T-helper 1 cell treated with Interleukin-12 subunit alpha and Interleukin-12 subunit beta and Interleukin-4 antibody, amounts not matched to agents 30 ng/mL and 1 ng/mL, for 36 hours (primary cell): Measurements from ENCODE around the gene FAM193B. TPM values are rescaled to one million over a fixed set of nuclear protein-coding genes. Genes with fewer than 3 reads are reported as not detected.

Experiments
- intact Hi-C: fragments of 100-400 bp; cut with micrococcal nuclease; formaldehyde crosslinking; loops from one replicate; pipeline ENCODE4 v1.15.1; 2024
- total RNA-seq: library from RNA; stranded (reverse); gene quantifications from 2 replicates; pipeline ENCODE4 v1.2.3, GENCODE V29; 2022

The FAM193B gene
- total RNA-seq, 1 donor from 2014 or later = 93.8 TPM

DNA sequence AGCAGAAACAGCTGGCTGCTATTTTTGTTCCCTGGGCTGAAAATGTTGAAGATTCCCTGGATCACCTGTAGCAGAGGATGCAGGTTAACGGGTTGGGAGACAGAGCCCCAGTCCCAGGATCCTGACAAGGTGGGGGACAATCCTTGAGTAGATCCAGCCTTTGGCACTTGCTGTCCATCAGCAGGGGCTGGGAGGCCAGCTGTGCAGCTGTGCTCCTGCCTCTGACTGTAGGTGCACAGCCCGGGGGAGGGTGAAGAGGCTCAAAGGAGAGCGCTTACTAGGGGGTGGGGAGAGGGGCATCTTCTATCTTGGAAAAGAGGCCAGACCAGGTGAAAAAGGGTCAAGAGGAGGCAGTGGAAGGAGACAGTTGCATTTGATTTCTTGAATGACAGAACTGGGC, 34.1 kb downstream of the FAM193B start:
- intact Hi-C loops = no loop called here

DNA sequence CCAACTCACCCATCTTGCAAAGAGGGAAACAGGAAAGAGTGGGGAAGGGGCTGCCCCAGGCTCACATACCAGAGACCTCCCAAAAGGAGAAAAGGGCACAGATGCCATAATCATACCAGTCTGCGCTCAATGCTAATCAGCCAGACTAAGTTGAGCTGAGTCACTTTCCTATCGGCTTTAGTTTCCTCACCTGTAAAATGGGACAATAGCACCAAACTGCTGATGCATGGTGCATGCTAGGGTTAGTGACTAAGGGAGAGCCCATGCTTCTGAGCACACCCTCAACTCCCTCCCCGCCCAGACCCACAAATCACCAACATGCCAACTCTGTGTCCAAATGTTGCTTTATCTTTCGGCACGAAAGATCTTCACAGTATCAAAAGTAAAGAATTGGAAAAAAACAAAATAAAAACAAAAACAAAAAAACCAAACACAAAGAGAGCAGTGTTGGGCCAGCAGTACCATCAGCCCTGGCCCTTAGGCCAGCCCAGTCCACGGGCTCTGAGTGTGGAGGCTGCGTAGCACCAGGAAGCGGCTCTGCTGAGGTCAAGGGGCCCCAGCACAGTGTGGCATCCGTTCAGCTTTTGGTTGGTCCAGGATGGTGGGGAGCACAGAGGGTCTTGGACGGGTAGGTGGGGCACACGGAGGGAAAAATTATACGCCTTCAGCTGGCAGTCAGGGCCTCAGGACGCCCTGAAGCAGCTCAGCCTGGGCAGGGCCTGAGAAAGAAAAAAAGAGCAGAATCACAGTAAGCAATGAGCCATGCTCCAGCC, 34.7 kb downstream of the FAM193B start:
- intact Hi-C loops = loop anchor here (5.0 kb wide), 1 partner anchor 633 kb away; the partner anchor contains the start of gene NHP2

DNA sequence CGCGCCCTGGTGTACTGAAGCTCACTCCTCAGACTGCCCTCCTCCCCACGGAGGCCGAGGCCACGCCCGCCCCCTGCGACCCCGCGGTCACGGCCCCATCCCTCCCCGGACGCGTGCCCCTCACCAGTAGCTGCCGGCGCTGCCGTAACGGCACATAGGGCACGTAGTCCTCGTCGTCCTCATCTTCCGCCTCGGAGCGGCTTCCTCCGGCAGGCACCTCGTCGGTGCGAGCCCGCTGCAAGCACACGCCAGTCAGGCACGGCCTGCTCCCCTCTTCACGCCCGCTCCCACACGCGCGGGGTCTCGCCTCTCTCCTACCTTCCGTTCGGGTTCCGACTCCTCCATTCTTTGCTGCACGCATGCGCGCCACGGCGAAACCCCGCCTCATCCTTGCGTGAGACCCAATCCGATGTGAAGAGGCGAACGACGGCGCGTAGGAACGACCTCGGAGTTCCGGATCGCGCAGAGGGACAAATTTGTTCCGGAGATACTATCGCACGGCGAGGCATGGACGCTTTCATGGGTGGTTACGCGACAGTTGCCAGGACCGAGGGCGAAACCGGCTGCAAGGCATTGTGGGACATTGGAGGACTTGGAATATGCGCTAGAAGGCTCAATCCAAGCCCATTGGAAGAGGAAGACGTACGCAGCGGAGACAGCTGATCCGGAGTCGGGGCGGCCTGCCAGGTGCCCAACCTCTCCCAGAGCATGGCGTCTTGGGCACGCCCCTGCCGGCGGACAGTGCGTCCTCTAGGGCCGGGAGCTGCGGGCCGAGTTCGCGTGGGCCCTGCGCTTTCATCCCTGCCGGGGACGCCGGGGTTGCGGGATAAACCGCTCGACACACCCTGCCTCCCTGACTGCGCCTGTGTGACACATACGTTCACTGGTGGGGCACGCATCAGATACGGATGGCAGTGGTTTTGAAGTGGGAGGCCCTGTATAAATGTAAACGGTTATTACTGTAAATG, 37.5 kb downstream of the FAM193B start, which contains the start of gene DDX41:
Gene DDX41 (minus strand): TSS at position 361 of the 968 bp plus-strand sequence. CDS start 16 bp downstream, at position 345.
- intact Hi-C loops = loop anchor here (1.0 to 5.0 kb wide), 6 partner anchors 20 to 635 kb away; partner anchors contain the start of genes FAM193B, GRK6, NHP2 and PDLIM7

DNA sequence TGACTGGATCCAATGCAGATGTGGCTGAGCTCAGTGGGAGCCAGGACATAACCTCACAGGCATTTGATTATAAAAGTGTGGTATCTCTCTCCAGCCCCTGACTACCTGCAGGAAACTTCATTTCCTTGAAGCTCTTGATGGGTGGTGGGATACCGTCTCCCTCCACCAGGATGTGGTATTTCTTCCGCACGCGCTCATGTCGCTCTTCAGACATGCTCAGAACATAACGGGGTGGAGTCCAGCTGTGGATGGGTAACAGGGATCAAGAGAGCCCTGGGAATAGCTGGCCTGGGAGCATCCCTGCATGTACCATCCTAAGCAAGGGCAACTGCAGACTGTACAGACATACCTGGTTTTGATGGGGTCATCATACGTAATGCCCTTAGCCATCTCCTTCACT, 38.8 kb downstream of the FAM193B start:
- intact Hi-C loops = loop anchor here (5.0 kb wide), 1 partner anchor 637 kb away; the partner anchor contains the start of gene NHP2

DNA sequence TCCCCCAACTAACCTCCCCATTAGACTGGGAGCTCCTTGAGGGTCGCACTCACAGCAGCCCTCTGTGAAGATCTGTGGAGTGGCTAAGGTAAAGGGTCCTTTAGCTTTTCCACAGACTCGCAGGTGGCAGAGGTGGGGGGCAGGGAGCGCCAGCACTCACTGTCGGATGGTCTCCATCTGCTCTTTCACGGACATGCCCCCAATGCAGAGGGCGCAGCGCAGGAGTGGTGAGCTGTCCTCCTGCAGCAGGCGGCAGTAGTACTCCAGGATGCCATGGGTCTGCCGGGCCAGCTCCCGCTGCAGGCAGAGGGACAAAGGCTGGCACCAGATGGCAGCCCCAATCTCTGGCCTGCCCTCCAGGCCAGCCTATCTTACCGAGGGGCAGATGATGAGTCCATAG, 39.8 kb downstream of the FAM193B start:
- intact Hi-C loops = no loop called here

DNA sequence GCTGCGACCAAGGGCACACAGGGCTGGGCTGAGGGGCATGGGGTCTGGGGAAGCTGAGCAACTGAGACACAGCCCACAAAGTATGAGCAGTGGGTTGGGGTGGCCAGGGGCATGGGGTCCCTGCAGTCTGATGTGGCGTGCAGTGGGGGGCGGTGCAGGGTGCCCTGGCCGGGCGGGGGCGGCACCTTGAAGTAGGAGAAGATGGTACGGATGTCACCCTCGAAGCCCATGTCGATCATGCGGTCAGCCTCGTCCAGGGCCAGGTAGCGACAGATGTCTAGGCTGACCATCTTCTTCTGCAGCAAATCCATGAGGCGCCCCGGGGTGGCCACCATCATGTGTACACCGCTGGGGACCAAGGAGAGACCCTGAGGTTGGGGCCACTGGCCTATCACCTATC, 40.9 kb downstream of the FAM193B start:
- intact Hi-C loops = no loop called here

DNA sequence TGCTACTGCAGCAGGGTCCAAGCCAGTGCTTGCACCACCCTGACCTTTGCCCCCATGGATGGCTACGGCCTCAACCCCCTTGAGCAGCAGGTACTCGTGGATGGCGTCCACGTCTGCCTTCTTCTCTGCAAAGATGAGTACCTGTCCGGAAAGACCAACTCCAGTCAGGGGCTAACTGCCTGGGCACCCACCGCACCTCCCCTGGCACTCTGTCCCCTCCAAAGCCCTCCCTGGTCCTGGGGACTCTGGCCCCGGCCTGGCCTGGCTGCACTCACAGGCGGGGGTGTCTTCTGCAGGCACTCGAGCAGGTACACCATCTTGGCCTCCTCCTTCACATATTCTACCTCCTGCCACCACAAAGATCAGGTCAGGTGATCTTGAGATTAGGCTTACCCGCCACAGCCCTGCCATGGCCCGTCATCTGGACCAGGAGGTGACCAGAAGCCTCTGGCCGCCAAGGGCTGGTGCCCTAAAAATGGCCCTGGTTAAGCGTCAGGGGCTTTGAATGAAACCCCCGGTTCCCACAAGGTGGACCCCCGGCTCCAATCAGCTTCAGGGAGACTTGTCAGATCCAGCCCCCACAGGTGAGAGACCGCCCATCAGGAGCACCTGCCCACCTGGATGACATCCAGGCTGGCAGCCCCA, 41.5 kb downstream of the FAM193B start:
- intact Hi-C loops = no loop called here

DNA sequence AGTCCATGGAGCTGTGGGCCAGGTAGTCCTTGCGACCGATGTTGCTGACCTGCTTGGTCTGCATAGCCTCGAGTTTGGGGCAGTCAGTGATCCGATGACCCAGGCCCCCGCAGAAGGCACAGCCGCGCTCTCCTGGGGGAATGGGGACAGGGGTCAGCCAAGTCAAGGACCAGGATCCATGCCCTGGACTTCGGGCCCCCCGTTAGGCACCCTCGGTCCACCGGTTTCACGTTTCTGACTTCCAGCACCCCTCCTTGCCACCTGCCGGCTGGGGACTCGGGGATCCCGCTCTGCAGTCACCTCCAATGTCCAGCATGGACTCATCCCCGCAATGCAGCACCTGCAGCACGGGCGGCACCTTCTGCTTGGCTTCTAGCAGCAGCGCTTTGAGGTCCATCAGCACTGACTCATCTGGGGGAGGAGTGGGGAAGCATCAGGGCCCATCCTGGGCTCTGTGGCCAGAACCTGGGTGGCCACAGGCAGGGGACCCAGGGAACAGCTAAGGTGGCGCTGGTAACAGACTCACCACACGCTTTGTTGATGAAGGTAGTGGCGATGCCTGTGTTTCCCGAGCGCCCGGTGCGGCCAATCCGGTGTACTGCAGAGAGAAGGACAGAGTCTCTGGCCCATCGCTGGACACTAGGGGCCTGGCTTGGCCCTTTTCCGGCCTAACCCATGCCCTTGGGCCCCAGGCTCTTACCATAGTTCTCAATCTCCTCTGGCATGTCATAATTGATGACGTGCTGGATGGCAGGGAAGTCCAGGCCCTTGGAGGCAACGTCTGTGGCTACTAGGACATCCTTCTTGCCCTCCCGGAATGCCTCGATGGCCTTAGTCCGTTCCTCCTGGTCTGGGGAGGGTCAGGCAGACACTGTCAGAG, 42.3 kb downstream of the FAM193B start:
- intact Hi-C loops = no loop called here

DNA sequence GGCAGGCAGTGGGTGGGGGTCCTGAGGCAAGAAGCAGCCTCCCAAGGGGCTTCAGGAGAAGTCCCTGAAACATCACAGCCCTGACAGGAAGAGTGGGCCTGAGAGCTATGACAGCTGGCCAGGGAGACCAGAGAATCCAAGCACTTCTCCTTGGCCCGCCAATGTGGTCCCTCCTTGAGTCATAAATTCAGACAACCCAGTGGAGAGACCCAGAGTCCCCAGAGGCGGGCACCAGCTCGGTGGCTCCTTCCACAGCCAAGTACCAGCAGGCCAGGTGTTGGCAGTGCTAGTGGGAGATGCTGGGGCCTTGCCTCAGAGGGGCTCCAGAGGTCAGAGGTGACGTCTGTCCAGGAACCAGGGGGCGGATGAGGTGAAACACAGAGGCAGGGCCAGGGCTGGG, 43.2 kb downstream of the FAM193B start:
- intact Hi-C loops = no loop called here

DNA sequence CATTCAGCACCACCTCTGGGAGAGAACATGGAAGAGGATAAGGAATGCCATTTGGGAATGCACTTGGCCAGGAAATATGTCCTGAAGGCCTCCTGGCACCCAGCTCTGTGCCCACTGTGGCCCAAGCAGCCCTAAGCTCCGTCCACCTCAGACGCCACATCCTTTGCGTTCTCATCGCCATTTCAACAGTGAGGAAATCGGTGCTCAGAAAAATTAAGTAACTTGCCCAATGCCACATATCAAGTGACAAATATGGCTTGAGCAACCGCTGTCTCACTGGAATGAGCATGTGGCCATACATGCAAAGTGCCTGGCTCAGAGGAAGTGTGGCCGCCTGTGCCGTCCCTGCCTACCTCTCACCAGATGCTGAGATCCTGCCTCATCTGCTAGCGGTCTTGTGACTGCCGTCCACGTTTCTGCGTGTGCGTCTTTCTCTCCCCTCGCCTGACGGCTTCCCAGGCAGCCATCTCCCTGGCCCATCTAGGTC, 43.8 kb downstream of the FAM193B start:
- intact Hi-C loops = no loop called here

DNA sequence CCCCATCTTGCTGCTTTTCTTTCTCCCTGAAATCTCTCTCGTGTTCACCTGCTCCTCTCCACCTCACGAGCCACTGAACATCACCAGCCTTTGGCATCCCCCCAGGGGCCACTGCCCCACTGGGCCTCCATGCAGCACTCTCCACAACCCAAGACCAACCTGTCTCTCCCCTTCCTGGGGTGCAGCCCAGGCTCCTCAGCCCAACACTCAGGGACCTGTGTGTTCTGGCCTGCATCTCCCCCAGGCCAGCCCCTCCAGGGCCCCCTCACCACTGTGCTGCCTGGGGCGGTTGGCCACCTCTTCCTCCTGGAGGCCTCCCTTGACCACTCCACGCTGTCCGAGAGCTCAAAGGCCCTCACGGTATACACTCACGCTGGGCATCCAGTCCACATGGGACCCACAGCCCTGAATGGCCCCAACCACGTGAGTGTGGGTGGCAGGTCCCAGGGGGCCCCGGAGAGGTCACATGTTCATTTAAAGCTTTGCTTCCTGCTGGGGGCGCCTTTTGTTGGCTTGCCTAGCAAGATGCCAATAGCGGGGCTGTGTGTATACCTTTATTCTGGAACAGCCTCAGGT, 44.3 kb downstream of the FAM193B start:
- intact Hi-C loops = no loop called here

DNA sequence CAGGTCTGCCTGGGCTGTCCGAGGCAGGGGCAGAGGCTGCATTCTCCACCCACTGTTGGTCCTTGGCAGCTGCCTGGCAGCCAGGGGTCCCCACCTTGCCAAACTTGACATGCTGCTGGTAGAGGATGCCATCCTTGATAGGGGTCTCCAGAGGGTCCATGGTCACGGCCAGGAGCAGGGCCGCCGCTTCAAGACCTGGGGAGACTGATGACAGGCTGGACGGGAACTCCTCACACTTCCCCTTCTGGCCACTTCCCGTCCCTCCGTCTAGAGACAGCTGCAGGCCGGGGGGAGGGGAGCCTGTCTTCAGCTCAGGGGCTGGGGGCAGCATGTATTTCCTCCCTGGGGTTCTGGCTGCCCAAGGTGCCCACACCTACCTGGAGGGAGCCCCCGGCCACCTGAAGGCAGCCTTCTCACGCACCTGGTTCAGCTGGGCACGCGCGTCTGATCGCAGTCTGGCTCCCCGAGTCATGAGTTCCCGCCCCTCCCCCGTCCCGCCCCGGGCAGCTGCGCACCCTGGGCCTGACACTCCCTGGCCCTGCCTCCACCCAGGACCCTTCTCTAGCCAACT, 44.9 kb downstream of the FAM193B start, which contains the start of gene DOK3:
Gene DOK3 (minus strand): TSS at position 446 of the 571 bp plus-strand sequence. CDS start 286 bp downstream, at position 160.
- intact Hi-C loops = no loop called here

DNA sequence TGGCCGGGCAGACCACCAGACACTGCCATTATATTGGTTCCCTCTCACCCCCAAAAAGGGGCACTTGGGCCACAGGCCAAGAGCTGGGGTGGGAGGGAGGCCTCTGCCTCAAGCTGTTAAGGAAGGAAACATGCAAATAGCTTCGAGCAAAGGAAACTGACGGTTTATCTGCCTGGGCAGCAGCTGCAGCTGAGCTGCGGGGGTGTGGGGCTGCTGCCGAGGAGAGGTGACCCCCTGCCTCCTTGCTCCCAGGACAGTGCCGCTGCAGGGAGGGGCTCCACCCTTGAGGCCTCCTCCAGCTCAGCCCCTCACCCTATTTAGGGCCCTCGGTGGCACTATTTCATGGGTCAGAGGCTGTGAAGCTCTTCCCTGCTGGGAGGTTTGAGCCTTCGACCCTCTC, 45.5 kb downstream of the FAM193B start:
- intact Hi-C loops = no loop called here

DNA sequence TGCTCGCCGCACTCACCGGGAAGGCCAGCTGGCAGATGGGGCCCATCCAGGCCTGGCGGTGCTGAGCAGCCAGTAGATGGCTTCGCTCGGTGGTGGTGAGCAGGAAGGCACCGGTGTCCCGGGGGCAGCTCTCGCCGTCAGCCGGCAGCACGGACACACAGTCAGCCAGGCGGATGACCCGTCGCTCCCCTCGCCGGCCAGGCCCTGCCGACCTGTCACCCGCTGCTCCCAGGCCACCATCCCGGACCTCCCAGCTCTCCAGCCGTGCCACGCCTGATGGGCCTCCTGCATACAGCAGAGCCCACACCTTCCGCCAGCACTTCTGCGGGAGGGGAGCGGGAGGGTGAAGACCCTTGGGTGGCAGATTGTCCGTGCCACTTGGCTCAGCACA, 46.1 kb downstream of the FAM193B start:
- intact Hi-C loops = no loop called here

DNA sequence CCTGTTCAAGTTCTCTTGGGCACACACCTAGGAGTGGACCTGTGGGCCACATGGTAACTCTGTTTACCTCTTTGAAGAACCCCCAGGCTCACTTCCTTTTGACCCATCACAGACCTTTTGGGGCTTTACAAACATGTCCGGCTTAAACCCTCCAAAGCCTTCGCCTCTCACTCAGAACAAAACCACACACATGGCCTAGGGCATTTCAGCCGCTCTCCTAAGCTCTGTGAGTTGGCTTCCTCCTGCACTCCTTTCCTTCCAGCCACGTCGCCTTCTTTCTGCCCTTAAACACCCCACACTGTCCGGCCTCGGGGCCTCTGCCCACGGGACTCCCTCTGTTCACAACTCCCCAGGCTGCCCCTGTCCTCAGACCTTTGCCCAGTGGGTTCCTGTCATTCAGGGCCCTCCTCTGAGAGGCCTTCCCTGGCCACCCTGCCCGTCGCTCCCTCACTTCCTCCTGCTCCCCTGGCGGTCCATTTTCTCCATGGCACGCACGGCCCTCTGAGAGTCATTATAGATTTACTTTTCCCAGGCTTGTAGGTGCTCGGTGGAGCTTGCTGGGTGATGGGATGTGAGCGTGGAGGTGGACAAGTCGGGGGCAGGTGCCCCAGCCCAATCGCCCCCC, 46.7 kb downstream of the FAM193B start:
- intact Hi-C loops = no loop called here

DNA sequence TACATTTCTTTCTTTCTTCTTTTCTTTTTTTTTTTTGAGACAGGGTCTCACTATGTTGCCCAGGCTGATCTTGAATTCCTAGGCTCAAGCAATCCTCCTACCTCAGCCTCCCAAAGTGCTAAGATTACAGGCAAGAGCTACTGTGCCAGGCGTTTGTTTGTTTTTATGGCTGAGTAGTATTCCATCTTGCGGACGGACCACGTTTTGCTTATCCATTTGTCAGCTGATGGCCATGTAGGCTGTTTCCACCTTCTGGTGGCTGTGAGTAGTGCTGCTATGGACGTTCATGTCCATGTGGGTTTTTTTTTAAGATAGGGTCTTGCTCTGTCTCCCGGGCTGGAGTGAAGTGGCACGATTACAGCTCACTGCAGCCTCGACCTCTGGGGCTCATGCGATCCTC, 47.2 kb downstream of the FAM193B start:
- intact Hi-C loops = no loop called here

DNA sequence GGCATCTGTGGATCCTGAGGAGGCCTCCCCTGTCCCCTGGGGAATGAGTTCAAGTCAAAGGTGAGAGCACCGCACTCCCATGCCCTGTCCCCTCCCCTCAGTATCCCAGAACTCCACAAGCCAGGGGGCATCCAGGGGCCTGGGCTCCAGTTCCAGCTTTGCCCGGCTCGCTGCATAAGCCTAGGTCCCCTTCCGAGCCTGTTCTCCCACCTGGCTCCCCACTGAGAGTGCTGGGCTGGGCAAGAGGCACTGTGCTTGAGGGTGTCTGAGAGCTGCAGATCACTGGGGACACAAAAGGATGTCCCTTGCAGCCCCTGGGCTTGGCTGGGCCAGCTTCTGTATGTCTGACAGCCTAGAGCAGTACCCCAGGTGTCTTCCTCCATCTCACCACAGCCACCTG, 49.3 kb downstream of the FAM193B start:
- intact Hi-C loops = no loop called here

DNA sequence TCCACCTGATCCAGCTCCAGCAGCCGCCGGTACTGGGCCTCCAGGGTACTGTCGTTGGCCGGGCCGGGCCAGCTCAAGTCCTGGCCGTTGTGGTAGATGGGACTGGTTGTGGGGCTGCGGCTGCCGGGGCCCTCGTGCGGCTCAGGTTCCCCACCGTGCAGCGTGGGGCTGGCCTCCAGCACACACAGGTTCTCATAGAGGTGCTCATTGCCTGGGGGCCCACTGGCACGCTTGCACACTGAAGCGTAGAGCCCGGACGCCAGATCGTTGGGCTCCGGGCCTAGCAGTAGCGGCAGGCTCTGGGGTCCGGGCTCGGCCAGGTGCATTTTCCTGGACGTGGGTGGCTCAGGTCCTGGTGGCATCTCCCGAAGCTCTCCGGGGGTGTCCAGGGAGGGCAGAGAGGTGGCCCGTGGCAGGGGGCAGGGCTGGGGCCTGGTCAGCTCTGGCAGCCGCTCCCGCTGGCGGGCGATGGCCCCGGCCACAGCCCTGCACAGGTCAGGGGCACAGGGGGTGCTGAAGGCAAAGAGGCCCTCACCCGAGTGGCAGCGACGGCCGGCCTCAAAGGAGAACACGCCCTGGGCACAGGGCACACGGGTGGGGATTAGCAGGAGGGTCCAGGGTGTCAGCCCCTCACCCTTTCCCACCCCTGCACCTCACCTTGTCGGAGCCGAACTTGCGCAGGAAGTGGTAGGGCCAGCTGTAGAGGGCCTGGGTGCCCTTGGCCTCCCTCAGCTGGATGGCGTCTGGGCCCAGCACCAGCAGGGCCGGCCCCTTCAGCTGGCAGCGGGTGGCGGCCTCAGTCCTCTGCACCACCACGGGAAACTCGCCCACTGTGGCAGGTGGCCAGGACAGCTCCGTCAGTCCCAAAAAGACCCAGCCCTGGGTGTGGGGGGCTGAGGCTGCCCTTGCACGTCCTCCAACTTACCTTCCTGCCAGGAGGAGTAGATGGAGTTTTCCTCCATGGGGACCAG, 50.0 kb downstream of the FAM193B start:
- intact Hi-C loops = no loop called here
